ENCODE measurements around the gene RNF19B. TPM values are rescaled to one million over a fixed set of nuclear protein-coding genes. Genes with fewer than 3 reads are reported as not detected.

Gene RNF19B
- polyA plus RNA-seq, 1 donor from 2014 or later = 2.6 TPM

- peaks cover 4% of the 10 kb centered on the region for H3K36me3 Mint-ChIP-seq
- no peaks in the 10 kb centered on the region for H3K4me1 Mint-ChIP-seq
- no peaks in the 10 kb centered on the region for H3K9me3 Mint-ChIP-seq
- H3K27ac Mint-ChIP-seq = no peak overlapping the region
- no peaks in the 10 kb centered on the region for H3K27me3 Mint-ChIP-seq
- no peak overlapping the region for H3K4me3 Mint-ChIP-seq
These were observed 24.8 kb downstream of the RNF19B start for GRCh38 chr1:32939655-32940371.

- no peaks in the 10 kb centered on the region for H3K9me3 Mint-ChIP-seq
- no peak overlapping the region for H3K4me3 Mint-ChIP-seq
- no peak overlapping the region for H3K27ac Mint-ChIP-seq
- H3K27me3 Mint-ChIP-seq = no peaks in the 10 kb centered on the region
- peaks cover 0 to 2% (median 0%) of the 10 kb centered on the region in 3 donors for H3K4me1 Mint-ChIP-seq
- peaks cover 2% of the 10 kb centered on the region for H3K36me3 Mint-ChIP-seq
These were observed 27.5 kb downstream of the RNF19B start for GRCh38 chr1:32937061-32937460.

GRCh38 chr1:32934535-32934934, 30.1 kb downstream of the RNF19B start:
- H3K4me3 Mint-ChIP-seq = no peak overlapping the region
- peaks cover 0 to 2% (median 0%) of the 10 kb centered on the region in 3 donors for H3K4me1 Mint-ChIP-seq
- peaks cover 2% of the 10 kb centered on the region for H3K36me3 Mint-ChIP-seq
- H3K27ac Mint-ChIP-seq = no peak overlapping the region
- H3K9me3 Mint-ChIP-seq = no peaks in the 10 kb centered on the region
- H3K27me3 Mint-ChIP-seq = no peaks in the 10 kb centered on the region

GRCh38 chr1:32933742-32934322, 30.8 kb downstream of the RNF19B start:
- no peaks in the 10 kb centered on the region for H3K9me3 Mint-ChIP-seq
- peaks cover 0 to 2% (median 0%) of the 10 kb centered on the region in 3 donors for H3K4me1 Mint-ChIP-seq
- H3K27ac Mint-ChIP-seq = peak overlapping the region in 2 of 3 donors; percentile 31 to 71
- H3K36me3 Mint-ChIP-seq = peaks cover 2% of the 10 kb centered on the region
- no peaks in the 10 kb centered on the region for H3K27me3 Mint-ChIP-seq
- no peak overlapping the region for H3K4me3 Mint-ChIP-seq

- Mint-ChIP-seq H3K27me3 (peaks cover 3% of the 10 kb centered on the region), H3K4me3 (no peak overlapping the region), H3K9me3 (peaks cover 0 to 1% (median 0%) of the 10 kb centered on the region in 3 donors), H3K36me3 (no peaks in the 10 kb centered on the region), H3K4me1 (peaks cover 0 to 2% (median 0%) of the 10 kb centered on the region in 3 donors), H3K27ac (no peak overlapping the region)
These were observed 32.8 kb downstream of the RNF19B start for GRCh38 chr1:32931760-32932159.

GRCh38 chr1:32929366-32929765, 35.2 kb downstream of the RNF19B start:
- H3K27me3 Mint-ChIP-seq = peaks cover 20% of the 10 kb centered on the region

GRCh38 chr1:32928715-32929114, 35.9 kb downstream of the RNF19B start:
- no peak overlapping the region for H3K27ac Mint-ChIP-seq
- H3K4me1 Mint-ChIP-seq = peaks cover 10 to 11% (median 10%) of the 10 kb centered on the region in 3 donors
- peak overlapping the region in 1 of 4 donors; percentile 41 for H3K4me3 Mint-ChIP-seq
- peaks cover 0 to 1% (median 0%) of the 10 kb centered on the region in 3 donors for H3K9me3 Mint-ChIP-seq
- peaks cover 26% of the 10 kb centered on the region for H3K27me3 Mint-ChIP-seq
- H3K36me3 Mint-ChIP-seq = no peaks in the 10 kb centered on the region

More at GRCh38 chr1:32929366-32929765, 35.2 kb downstream of the RNF19B start:
- H3K9me3 Mint-ChIP-seq = peaks cover 0 to 1% (median 0%) of the 10 kb centered on the region in 3 donors
- H3K36me3 Mint-ChIP-seq = no peaks in the 10 kb centered on the region
- peaks cover 8 to 10% (median 9%) of the 10 kb centered on the region in 3 donors for H3K4me1 Mint-ChIP-seq
- H3K27ac Mint-ChIP-seq = no peak overlapping the region
- no peak overlapping the region for H3K4me3 Mint-ChIP-seq

- Mint-ChIP-seq H3K9me3 (peaks cover 0 to 1% (median 0%) of the 10 kb centered on the region in 3 donors), H3K4me3 (no peak overlapping the region), H3K36me3 (no peaks in the 10 kb centered on the region), H3K27me3 (peaks cover 29% of the 10 kb centered on the region), H3K4me1 (peaks cover 9 to 11% (median 10%) of the 10 kb centered on the region in 3 donors), H3K27ac (no peak overlapping the region)
These were observed 36.3 kb downstream of the RNF19B start for GRCh38 chr1:32928285-32928684.

- Mint-ChIP-seq H3K27me3 (peaks cover 32% of the 10 kb centered on the region), H3K9me3 (peaks cover 0 to 1% (median 0%) of the 10 kb centered on the region in 3 donors), H3K4me3 (no peak overlapping the region)
These were observed 37.2 kb downstream of the RNF19B start for GRCh38 chr1:32927441-32927840.

GRCh38 chr1:32926562-32926961, 38.0 kb downstream of the RNF19B start:
- Mint-ChIP-seq H3K9me3 (peaks cover 0 to 1% (median 0%) of the 10 kb centered on the region in 3 donors), H3K4me1 (peaks cover 9 to 11% (median 10%) of the 10 kb centered on the region in 3 donors), H3K27me3 (peaks cover 40% of the 10 kb centered on the region), H3K36me3 (no peaks in the 10 kb centered on the region), H3K4me3 (peak overlapping the region in 1 of 4 donors; percentile 34), H3K27ac (no peak overlapping the region)

More at GRCh38 chr1:32927441-32927840, 37.2 kb downstream of the RNF19B start:
- peaks cover 9 to 11% (median 10%) of the 10 kb centered on the region in 3 donors for H3K4me1 Mint-ChIP-seq
- H3K36me3 Mint-ChIP-seq = no peaks in the 10 kb centered on the region
- H3K27ac Mint-ChIP-seq = peak overlapping the region in 1 of 3 donors; percentile 81

- peak overlapping the region in 1 of 3 donors; percentile 27 for H3K27ac Mint-ChIP-seq
- peaks cover 9 to 11% (median 10%) of the 10 kb centered on the region in 3 donors for H3K4me1 Mint-ChIP-seq
- H3K27me3 Mint-ChIP-seq = peaks cover 50% of the 10 kb centered on the region
- H3K4me3 Mint-ChIP-seq = peak overlapping the region in 3 of 4 donors; percentile 18 to 77 (median 69)
- H3K36me3 Mint-ChIP-seq = peaks cover 1% of the 10 kb centered on the region
- H3K9me3 Mint-ChIP-seq = peaks cover 0 to 3% (median 0%) of the 10 kb centered on the region in 3 donors
These were observed 39.0 kb downstream of the RNF19B start for GRCh38 chr1:32925403-32926162.

GRCh38 chr1:32924881-32925344, 39.7 kb downstream of the RNF19B start:
- H3K27ac Mint-ChIP-seq = no peak overlapping the region
- peak overlapping the region in 2 of 4 donors; percentile 18 to 63 for H3K4me3 Mint-ChIP-seq
- peaks cover 0 to 4% (median 0%) of the 10 kb centered on the region in 3 donors for H3K9me3 Mint-ChIP-seq
- peaks cover 9 to 11% (median 10%) of the 10 kb centered on the region in 3 donors for H3K4me1 Mint-ChIP-seq
- peaks cover 56% of the 10 kb centered on the region for H3K27me3 Mint-ChIP-seq
- peaks cover 1% of the 10 kb centered on the region for H3K36me3 Mint-ChIP-seq

- no peak overlapping the region for H3K27ac Mint-ChIP-seq
These were observed 43.8 kb downstream of the RNF19B start for GRCh38 chr1:32920833-32921232.

GRCh38 chr1:32919811-32920733, 44.5 kb downstream of the RNF19B start:
- H3K27ac Mint-ChIP-seq = no peak overlapping the region
- peaks cover 52% of the 10 kb centered on the region for H3K27me3 Mint-ChIP-seq
- H3K4me3 Mint-ChIP-seq = no peak overlapping the region
- H3K36me3 Mint-ChIP-seq = peaks cover 1% of the 10 kb centered on the region
- H3K9me3 Mint-ChIP-seq = peaks cover 0 to 2% (median 0%) of the 10 kb centered on the region in 3 donors
- peaks cover 3 to 6% (median 6%) of the 10 kb centered on the region in 3 donors for H3K4me1 Mint-ChIP-seq

More at GRCh38 chr1:32920833-32921232, 43.8 kb downstream of the RNF19B start:
- Mint-ChIP-seq H3K9me3 (peaks cover 0 to 2% (median 0%) of the 10 kb centered on the region in 3 donors), H3K4me1 (peaks cover 9 to 11% (median 10%) of the 10 kb centered on the region in 3 donors), H3K36me3 (peaks cover 1% of the 10 kb centered on the region), H3K27me3 (peaks cover 59% of the 10 kb centered on the region), H3K4me3 (no peak overlapping the region)
